Raji (cell line): Measurements from ENCODE around the gene SERPINA12.

ENCODE experiments used
- POLR2A ChIP-seq: IDR thresholded peaks from 2 replicates; pipeline ENCODE4 v1.6.1; 2011; ENCODE audit warnings: low read depth, low read length, control low read depth; ENCODE audit not compliant: insufficient read depth

The SERPINA12 gene

GRCh38 chr14:94509356-94509755 is at the start of gene SERPINA12:
TSS of gene SERPINA12 (minus strand) at chr14:94509469. CDS start at chr14:94498397, 11,072 bp downstream.
- no peak for TF ChIP-seq POLR2A

GRCh38 chr14:94558842-94559241 is 49.6 kb upstream of the SERPINA12 start:
- TF ChIP-seq POLR2A = no peak

GRCh38 chr14:94557327-94557726 is 48.1 kb upstream of the SERPINA12 start:
- TF ChIP-seq POLR2A = no peak

GRCh38 chr14:94555991-94556390 is 46.7 kb upstream of the SERPINA12 start:
- TF ChIP-seq POLR2A = no peak

GRCh38 chr14:94550041-94550440 is 40.8 kb upstream of the SERPINA12 start:
- TF ChIP-seq POLR2A = no peak

GRCh38 chr14:94548999-94549985 is 40.0 kb upstream of the SERPINA12 start:
- TF ChIP-seq POLR2A = no peak

- TF ChIP-seq POLR2A = no peak
These were observed 39.1 kb upstream of the SERPINA12 start for GRCh38 chr14:94548131-94548998.

- no peak for TF ChIP-seq POLR2A
These were observed 38.5 kb upstream of the SERPINA12 start for GRCh38 chr14:94547726-94548125.

GRCh38 chr14:94547151-94547680 is 37.9 kb upstream of the SERPINA12 start:
- TF ChIP-seq POLR2A = no peak

- TF ChIP-seq POLR2A = no peak
These were observed 36.0 kb upstream of the SERPINA12 start for GRCh38 chr14:94545131-94545841.

- TF ChIP-seq POLR2A = no peak
These were observed 35.5 kb upstream of the SERPINA12 start for GRCh38 chr14:94544726-94545125.

GRCh38 chr14:94543449-94544124 is 34.3 kb upstream of the SERPINA12 start:
- TF ChIP-seq POLR2A = no peak

GRCh38 chr14:94542811-94543440 is 33.7 kb upstream of the SERPINA12 start:
- no peak for TF ChIP-seq POLR2A
